ENCODE measurements around the gene RAPSN. TPM values are rescaled to one million over a fixed set of nuclear protein-coding genes. Genes with fewer than 3 reads are reported as not detected.
A peak's percentile ranks its signal among the peaks of the same experiment; 100 is the strongest.

RAPSN gene
- total and polyA plus RNA-seq, 2 donors (not counting 1 experiment from before 2014, with no cell fraction given) = 0.17 TPM; not detected in 1

DNA sequence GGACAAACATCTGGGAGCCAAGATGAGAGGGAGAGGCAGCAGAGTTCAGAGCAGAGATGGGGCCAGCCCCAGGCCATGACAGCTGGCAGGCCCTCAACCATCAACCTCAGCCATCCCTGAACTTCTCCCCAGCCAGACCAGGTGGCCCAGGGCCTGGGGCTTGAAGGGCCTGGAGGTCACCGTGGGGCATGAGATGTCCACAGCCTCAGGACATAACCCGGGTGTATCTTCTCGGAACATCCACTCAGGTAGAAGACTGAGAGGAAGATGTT is 53.0 kb downstream of the RAPSN start:
- Histone ChIP-seq H3K9me3 (ENCODE audit: control insufficient read depth, insufficient read depth, low read depth, low read length) (no peaks in the 10 kb centered on the region), H2AFZ (ENCODE audit: low read length) (no peak overlapping the region), H4K20me1 (ENCODE audit: control insufficient read depth, extremely low read depth, insufficient read depth, low read length) (no peaks in the 10 kb centered on the region), H3K4me3 (replicated peaks in 1 of 4; ENCODE audit: control extremely low read depth in 1 of 4, insufficient read depth in 1 of 4, low read depth in 3 of 4, low read length in 4 of 4) (no peak overlapping the region), H3K27ac (ENCODE audit: insufficient read depth, low read length) (no peak overlapping the region), H3K36me3 (ENCODE audit: control insufficient read depth, insufficient read depth, low read length) (no peaks in the 10 kb centered on the region), H3K4me2 (ENCODE audit: extremely low read depth, insufficient read depth, low read length) (no peak overlapping the region), H3K4me1 (ENCODE audit: control insufficient read depth, extremely low read depth, insufficient read depth, low read length) (peaks cover 10% of the 10 kb centered on the region), H3K9ac (ENCODE audit: insufficient read depth, low read length) (no peak overlapping the region), H3K79me2 (ENCODE audit: control insufficient read depth, insufficient read depth, low read length) (no peaks in the 10 kb centered on the region), H3K27me3 (ENCODE audit: control insufficient read depth, insufficient read depth, low read length) (no peaks in the 10 kb centered on the region)
- no peak for TF ChIP-seq EZH2 (IDR thresholded peaks at IDR 0.05; ENCODE audit: low read length, missing control alignments)
- TF ChIP-seq, protein P1, sequence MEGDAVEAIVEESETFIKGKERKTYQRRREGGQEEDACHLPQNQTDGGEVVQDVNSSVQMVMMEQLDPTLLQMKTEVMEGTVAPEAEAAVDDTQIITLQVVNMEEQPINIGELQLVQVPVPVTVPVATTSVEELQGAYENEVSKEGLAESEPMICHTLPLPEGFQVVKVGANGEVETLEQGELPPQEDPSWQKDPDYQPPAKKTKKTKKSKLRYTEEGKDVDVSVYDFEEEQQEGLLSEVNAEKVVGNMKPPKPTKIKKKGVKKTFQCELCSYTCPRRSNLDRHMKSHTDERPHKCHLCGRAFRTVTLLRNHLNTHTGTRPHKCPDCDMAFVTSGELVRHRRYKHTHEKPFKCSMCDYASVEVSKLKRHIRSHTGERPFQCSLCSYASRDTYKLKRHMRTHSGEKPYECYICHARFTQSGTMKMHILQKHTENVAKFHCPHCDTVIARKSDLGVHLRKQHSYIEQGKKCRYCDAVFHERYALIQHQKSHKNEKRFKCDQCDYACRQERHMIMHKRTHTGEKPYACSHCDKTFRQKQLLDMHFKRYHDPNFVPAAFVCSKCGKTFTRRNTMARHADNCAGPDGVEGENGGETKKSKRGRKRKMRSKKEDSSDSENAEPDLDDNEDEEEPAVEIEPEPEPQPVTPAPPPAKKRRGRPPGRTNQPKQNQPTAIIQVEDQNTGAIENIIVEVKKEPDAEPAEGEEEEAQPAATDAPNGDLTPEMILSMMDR (conservative IDR thresholded peaks at IDR 0.05 in 1 of 2, IDR thresholded peaks at IDR 0.05 in 1 of 2; ENCODE audit: low read depth in 1 of 2, low read length in 2 of 2) = no peak
- no peak for DNase-seq (ENCODE audit: low read depth in 2 of 2)

DNA sequence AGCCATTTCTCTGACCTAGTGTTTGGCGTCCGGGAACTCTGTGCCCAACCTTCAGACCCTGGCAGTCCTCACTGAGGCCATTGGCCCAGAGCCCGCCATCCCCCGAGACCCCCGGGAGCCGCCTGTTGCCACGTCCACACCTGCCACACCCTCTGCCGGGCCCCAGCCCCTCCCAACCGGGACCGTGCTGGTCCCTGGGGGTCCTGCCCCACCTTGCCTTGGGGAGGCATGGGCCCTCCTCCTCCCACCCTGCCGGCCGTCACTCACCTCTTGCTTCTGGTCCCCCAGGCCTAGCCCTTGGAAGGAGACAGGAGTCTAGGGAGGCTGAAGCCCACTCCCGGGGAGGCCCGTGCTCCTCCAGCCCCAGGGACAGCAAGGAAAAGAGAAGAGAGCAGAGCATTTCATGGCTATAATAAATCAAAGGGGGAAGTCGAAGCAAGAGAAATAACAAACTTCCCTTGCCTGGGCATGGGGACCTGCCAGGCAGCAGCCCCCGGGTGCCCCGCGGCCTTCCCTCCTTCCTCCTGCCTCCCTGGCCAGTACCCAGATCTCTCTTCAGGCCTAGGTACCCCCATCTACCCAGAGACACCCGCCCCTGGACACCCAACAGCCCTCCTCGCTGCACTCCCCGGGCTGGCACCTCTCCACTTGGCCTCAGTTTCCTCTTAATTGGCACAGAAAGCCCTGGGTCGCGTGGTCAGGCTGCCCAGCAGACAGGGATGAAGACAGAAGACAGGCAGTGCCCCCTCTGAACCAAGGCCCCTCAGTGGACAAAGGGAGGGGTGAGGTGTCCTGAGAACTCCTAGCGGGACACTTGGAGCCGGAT is 53.5 kb downstream of the RAPSN start:
- no peak for DNase-seq (ENCODE audit: low read depth in 2 of 2)
- Histone ChIP-seq H4K20me1 (ENCODE audit: control insufficient read depth, extremely low read depth, insufficient read depth, low read length) (no peaks in the 10 kb centered on the region), H3K27ac (ENCODE audit: insufficient read depth, low read length) (peak overlapping the region; percentile 51), H2AFZ (ENCODE audit: low read length) (peak overlapping the region; percentile 41), H3K79me2 (ENCODE audit: control insufficient read depth, insufficient read depth, low read length) (no peaks in the 10 kb centered on the region), H3K4me3 (replicated peaks in 1 of 4; ENCODE audit: control extremely low read depth in 1 of 4, insufficient read depth in 1 of 4, low read depth in 3 of 4, low read length in 4 of 4) (no peak overlapping the region), H3K4me2 (ENCODE audit: extremely low read depth, insufficient read depth, low read length) (no peak overlapping the region), H3K27me3 (ENCODE audit: control insufficient read depth, insufficient read depth, low read length) (no peaks in the 10 kb centered on the region), H3K36me3 (ENCODE audit: control insufficient read depth, insufficient read depth, low read length) (no peaks in the 10 kb centered on the region), H3K9ac (ENCODE audit: insufficient read depth, low read length) (peak overlapping the region; percentile 42), H3K9me3 (ENCODE audit: control insufficient read depth, insufficient read depth, low read depth, low read length) (no peaks in the 10 kb centered on the region), H3K4me1 (ENCODE audit: control insufficient read depth, extremely low read depth, insufficient read depth, low read length) (peaks cover 10% of the 10 kb centered on the region)
- no peak for TF ChIP-seq EZH2 (IDR thresholded peaks at IDR 0.05; ENCODE audit: low read length, missing control alignments)
- TF ChIP-seq, protein P1 (conservative IDR thresholded peaks at IDR 0.05 in 1 of 2, IDR thresholded peaks at IDR 0.05 in 1 of 2; ENCODE audit: low read depth in 1 of 2, low read length in 2 of 2) = no peak

DNA sequence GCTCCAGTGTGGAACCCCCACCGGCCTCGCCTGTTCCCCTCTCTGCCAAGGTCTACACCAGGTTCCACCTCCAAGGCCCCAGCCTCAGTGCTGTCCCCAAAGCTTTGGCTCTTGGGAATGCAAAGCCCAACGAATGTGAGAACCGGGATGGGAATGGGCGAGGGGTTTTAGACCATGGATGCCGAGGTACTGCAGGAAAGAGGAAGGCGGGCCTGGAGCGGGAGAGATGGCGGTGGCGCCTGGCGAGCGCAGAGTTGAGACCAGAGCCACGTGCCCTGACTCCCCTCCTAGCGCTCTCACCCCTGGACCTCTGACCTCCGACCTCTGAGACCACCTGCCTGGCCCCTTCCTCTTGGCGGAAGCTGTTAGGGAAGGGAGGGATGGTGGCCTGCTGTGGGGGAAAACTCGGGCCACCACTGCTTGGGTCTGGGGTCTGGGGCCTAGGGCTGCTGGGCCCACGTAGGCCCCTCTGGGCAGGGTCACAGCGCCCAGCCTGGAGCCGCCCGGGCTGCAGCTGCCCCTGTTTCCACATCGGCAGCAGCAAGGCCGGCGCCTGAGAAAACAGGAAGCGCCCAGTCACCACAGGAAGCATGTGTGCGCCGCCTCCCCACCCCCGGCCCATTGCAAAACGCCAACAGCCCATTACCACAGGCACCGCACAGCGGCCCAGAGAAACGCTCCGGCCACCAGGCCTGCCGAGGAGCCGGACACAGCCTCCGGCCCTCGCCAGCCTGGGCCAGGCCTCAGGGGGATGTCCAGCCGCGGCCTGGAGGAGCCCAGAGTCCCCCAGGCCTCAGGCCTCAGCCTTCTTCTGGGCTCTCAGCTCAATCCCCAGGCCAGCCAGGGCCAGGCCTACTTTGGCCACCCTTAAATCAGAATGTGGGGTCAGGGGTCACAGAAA is 54.4 kb downstream of the RAPSN start:
- Histone ChIP-seq H3K9ac (ENCODE audit: insufficient read depth, low read length) (peak overlapping the region; percentile 42), H3K27ac (ENCODE audit: insufficient read depth, low read length) (peak overlapping the region; percentile 51), H3K36me3 (ENCODE audit: control insufficient read depth, insufficient read depth, low read length) (no peaks in the 10 kb centered on the region), H3K27me3 (ENCODE audit: control insufficient read depth, insufficient read depth, low read length) (no peaks in the 10 kb centered on the region), H2AFZ (ENCODE audit: low read length) (peak overlapping the region; percentile 41), H3K4me2 (ENCODE audit: extremely low read depth, insufficient read depth, low read length) (no peak overlapping the region), H3K4me1 (ENCODE audit: control insufficient read depth, extremely low read depth, insufficient read depth, low read length) (peaks cover 8% of the 10 kb centered on the region), H3K9me3 (ENCODE audit: control insufficient read depth, insufficient read depth, low read depth, low read length) (no peaks in the 10 kb centered on the region), H3K4me3 (replicated peaks in 1 of 4; ENCODE audit: control extremely low read depth in 1 of 4, insufficient read depth in 1 of 4, low read depth in 3 of 4, low read length in 4 of 4) (no peak overlapping the region), H4K20me1 (ENCODE audit: control insufficient read depth, extremely low read depth, insufficient read depth, low read length) (no peaks in the 10 kb centered on the region), H3K79me2 (ENCODE audit: control insufficient read depth, insufficient read depth, low read length) (no peaks in the 10 kb centered on the region)
- DNase-seq (ENCODE audit: low read depth in 2 of 2) = no peak
- TF ChIP-seq EZH2 (IDR thresholded peaks at IDR 0.05; ENCODE audit: low read length, missing control alignments) = no peak
- TF ChIP-seq, protein P1 (conservative IDR thresholded peaks at IDR 0.05 in 1 of 2, IDR thresholded peaks at IDR 0.05 in 1 of 2; ENCODE audit: low read depth in 1 of 2, low read length in 2 of 2) = no peak

Data from fibroblast of lung (primary cell).